Skeletal muscle tissue (tissue), 1 donor: ENCODE results near the gene TRIM21. TPM values are rescaled to one million over a fixed set of nuclear protein-coding genes. Genes with fewer than 3 reads are reported as not detected.

ENCODE experiments used
- total RNA-seq: library from RNA; depleted of rRNA; stranded (reverse); fragments of >200 nt; gene quantifications from one replicate; pipeline ENCODE4 v1.2.3, GENCODE V29; 2014

TRIM21 gene
- total RNA-seq, 1 donor from 2014 or later = 19.3 TPM

Other genes starting within 250 kb of the TRIM21 start
- not detected for gene OR52B4, start 25.3 kb downstream of the TRIM21 start, total RNA-seq
- gene OR52K2, start 55.6 kb upstream of the TRIM21 start, total RNA-seq = not detected
- gene OR52K1, start 88.9 kb upstream of the TRIM21 start, total RNA-seq = not detected
- gene OR52M1, start 151.5 kb upstream of the TRIM21 start, total RNA-seq = not detected
- gene OR52I2, start 188.0 kb upstream of the TRIM21 start, total RNA-seq = not detected
- not detected for gene OR52I1, start 200.3 kb upstream of the TRIM21 start, total RNA-seq
- gene TRIM68, start 214.5 kb upstream of the TRIM21 start, total RNA-seq = 6.8 TPM
- gene OR51D1, start 243.8 kb upstream of the TRIM21 start, total RNA-seq = not detected